Measurements from ENCODE around the gene PDIA3.
"Not testable (repeated sequence)": the region's sequence is repeated elsewhere in the genome, so short reads cannot be mapped to it uniquely, and the experiment has no call there.

PDIA3 gene

DNA sequence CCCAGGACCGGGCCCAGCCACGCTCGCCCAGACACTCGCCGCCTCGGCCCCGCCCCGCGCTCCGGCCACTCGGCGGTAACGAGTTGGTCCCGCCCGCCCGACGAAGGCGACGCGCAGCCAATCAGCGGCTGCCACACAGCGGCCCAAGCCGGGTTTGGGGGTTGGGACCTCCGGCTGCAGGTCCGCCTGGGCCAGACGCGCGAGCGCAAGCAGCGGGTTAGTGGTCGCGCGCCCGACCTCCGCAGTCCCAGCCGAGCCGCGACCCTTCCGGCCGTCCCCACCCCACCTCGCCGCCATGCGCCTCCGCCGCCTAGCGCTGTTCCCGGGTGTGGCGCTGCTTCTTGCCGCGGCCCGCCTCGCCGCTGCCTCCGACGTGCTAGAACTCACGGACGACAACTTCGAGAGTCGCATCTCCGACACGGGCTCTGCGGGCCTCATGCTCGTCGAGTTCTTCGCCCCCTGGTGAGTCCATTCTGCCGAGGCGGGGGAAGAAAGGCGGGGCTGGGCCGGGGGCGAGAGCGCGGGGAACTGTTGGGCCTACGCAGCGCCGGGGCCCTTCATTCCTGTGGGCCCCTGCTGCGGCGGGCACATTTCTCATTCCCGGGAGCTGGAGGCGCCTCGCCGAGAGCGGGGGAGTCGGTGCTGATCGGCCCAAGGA lies at the start of gene PDIA3:
PDIA3 (plus strand) TSS at position 194 of the 658 bp plus-strand sequence; CDS start at position 296, 102 bp downstream.
- peak; percentile 95 for DNase-seq

DNA sequence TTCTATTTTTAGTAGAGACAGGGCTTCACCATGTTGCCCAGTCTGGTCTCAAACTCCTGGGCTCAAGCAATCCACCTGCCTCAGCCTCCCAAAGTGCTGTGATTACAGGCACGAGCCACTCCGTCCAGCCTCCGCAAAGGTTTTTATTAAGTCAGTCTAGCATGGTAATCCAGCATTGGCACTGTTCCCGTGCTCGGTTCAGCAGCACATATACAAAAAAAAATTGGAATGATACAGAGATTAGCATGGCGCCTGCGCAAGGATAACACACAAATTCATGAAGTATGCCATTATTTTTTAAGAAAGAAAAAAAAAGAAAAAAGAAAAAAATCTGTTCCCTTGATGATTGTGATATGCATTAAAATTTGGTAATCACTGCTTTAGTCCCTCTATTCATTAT lies 44.1 kb upstream of the PDIA3 start:
- no peak for DNase-seq

GRCh38 chr15:43702701-43703424 lies 43.4 kb upstream of the PDIA3 start:
- no peak for DNase-seq

- not testable (repeated sequence) for DNase-seq
Observed at GRCh38 chr15:43710431-43711131, 35.7 kb upstream of the PDIA3 start.

GRCh38 chr15:43723151-43723550 lies 23.1 kb upstream of the PDIA3 start:
- no peak for DNase-seq

DNA sequence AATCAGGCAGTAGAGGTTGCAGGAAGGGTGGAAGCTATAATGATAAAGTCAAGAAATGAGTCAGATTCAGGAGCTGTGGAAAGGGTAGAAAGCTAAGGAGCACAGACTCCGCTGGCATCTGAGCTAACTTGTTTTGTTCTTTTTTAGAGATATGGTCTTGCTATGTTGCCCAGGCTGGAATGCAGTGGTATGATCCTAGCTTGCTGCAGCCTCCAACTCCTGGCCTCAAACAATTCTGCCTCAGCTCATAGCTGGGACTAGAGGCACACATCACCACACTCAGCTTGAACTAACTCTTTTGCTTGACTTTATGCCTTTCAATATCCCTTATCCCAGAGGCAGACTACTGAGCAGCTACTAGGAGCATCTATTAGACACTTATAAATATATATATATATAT lies 19.9 kb upstream of the PDIA3 start:
- not testable (repeated sequence) for DNase-seq

- not testable (repeated sequence) for DNase-seq
Observed at GRCh38 chr15:43728053-43728725, 18.0 kb upstream of the PDIA3 start.

DNA sequence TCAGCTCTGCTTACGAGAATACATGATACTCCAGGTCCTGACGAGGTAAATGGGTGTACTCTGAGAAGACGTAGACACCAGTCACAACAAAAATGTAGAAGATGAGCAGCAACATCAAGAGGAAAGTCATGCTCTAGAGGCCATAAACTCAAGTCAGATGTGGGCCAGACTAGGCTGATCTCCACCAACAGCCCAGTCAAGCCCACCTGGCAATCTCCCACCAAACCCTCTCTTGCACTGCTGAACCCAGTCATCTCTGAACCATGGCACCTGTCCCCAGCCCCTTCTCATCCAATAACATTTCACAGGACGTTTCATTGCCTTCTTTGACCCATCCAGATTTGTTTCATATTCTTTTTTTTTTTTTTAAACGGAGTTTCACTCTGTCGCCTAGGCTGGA lies 10.8 kb upstream of the PDIA3 start:
- DNase-seq: no peak

DNA sequence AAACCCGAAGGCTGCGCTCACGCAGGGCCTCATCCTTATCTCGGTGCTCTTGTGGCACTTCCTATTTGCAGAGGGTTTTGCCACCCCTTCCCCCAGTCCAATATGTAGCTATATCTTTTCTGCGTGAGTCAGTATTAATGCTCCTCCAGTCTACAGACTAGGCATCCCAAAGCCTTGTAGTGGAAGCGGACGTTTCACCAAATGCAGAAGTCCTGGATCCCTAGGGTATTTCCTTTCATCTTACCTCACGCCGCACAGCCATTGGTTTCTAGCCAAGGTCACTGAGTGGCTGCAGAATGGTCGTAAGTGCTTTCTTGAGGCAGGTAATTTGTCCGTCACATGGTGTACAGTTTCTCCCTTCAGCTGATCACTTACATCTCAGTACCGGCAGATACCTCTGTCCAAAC lies 668 bp downstream of the PDIA3 start:
- not testable (repeated sequence) for DNase-seq

DNA sequence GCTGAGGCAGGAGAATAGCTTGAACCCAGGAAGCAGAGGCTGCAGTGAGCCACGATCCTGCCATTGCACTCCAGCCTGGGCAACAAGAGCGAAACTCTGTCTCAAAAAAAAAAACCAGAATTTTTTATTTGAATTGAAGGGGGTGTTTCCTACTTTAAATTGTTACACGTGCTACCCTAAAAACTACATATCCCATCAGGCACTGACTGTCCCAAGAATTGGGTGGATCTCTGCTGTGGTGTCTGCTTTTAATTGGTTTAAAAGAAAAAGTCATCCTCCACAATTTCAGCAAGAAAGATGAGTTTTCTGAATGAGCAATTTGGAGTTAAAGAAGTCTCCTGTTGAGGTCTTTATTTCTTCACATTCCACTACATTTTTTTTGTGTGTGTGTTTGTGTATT lies 2.1 kb downstream of the PDIA3 start:
- no peak for DNase-seq

- DNase-seq: no peak
Observed at GRCh38 chr15:43749690-43750345, 3.6 kb downstream of the PDIA3 start.

DNA sequence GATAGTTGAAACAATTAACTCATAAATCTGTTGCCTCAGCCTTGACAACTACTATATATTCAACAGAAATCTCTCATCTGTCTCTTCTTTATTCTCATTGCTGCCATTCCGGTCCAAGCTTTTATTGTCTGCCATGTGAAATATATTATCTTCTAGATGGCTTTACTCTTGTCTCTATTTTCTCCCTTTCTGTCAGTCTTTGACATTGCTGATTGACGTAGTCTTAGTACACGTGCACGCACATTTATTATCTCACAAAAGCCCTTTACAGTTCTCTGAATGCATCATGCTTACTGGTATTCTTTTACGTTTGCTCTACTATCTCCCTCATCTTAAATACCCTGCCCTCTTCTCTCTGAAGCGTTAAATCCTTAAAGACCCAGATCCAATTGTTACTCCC lies 5.6 kb downstream of the PDIA3 start:
- no peak for DNase-seq

- no peak for DNase-seq
Observed at GRCh38 chr15:43762824-43763223, 16.6 kb downstream of the PDIA3 start.

DNA sequence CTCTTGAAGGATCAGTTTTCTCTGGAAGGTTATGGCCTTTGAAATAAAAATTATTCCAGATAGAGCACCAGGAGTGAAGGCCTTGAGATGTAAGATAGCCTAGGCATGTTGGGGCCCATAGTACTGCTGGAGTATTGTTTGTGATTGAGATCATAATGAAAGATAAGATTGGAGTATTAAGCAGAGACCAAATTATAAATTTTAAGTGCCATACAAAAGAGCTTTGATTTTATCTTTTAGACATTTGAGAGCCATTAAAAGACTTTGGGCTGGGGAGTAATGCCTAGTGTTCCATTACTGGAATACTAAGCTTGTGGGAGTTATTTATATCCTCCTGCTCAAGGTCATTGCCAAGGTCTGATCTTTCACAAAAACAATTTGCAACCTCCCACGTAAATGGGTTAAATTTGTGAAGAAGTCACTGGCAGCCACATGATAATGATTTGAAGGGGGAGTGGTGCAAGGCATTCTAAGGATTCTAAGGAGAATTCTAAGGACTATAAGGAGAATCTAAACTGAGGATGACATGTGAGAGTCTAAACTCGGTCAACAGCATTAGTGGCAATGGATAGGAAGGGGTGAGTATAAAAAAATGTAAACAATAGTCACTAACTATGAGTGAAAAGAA lies 17.7 kb downstream of the PDIA3 start:
- no peak for DNase-seq

DNA sequence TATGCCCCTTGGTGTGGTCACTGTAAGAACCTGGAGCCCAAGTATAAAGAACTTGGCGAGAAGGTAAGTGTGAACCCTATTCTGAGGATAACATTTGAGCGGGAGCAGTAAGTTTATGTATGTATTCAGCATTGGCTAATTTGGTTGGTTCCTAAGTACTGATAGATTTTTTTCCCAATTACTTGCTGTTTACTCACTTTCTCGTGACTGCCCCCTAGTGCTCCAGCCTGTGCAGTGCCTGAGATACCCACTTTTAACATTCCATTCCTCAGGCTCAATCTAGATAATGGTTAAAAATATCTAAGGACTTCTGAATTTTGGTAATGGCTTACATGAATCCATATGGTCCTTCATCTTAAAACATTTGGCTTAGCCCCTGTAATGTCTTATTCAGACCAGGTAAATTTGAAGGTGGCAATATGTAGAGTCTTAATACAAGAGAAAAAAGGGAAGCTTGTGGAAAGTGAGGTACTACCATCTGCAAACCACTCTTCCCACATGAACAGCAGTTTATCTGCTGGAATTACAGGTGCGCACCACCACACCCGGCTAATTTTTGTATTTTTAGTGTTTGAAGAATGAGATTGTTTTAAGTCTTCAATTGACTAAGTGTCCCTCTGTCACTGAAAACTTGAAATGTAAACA lies 23.5 kb downstream of the PDIA3 start:
- peak; percentile 68 for DNase-seq

GRCh38 chr15:43771816-43772215 lies 25.6 kb downstream of the PDIA3 start:
- no peak for DNase-seq

GRCh38 chr15:43772624-43773023 lies 26.4 kb downstream of the PDIA3 start:
- DNase-seq: no peak

- DNase-seq: no peak
Observed at GRCh38 chr15:43774062-43774461, 27.8 kb downstream of the PDIA3 start.

GRCh38 chr15:43775411-43775965 lies 29.2 kb downstream of the PDIA3 start:
- no peak for DNase-seq

DNA sequence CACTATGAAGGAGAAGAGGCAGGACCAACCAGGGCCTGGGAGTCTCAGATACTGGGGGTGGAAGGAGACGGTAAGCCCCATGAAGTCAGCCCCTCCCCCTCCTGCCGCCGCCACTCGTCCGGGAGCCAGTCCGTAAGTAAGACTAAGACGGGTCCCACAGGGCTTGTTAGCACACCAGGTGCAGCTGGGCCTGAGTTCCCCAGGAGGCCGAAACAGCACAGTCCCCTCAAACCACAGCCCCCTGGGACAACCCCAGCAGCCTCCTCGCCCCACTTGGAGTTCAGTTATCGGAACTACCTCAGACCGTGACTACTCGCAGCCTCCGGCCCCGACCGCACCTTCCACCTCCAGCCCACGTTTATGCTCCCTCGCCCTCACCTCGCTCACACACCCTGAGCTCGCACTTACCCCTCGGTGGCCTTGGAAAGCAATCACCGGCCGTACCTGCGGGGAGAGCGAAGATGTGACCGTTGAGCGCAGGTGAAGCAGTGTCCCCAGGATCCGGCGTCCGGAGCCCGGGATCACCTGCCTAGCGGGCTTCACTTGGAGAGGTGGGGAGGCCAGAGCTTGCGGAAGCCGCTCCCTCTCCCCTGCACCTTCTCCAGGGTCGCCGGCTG lies 30.0 kb downstream of the PDIA3 start:
- DNase-seq: peak; percentile 66

GRCh38 chr15:43776718-43777266 lies 30.6 kb downstream of the PDIA3 start, which contains the start of gene ELL3:
Gene ELL3, minus strand, starts transcription at chr15:43776966. Its CDS starts 65 bp downstream, at chr15:43776901.
- DNase-seq: peak; percentile 88

Data from activated CD8-positive, alpha-beta memory T cell treated with anti-CD3 and anti-CD28 coated beads, Interleukin-2, amount 50 U/mL, for 48 hours (primary cell).